HCT116 (cell line): ENCODE measurements around the gene FBXO8. TPM values are rescaled to one million over a fixed set of nuclear protein-coding genes. Genes with fewer than 3 reads are reported as not detected.

Source experiments
- ATAC-seq: fragments of 200-7000 bp; cut with Tn5 transposase; 2 replicates; pipeline ENCODE4 v1.9.1; 2020; ENCODE audit warnings: mild to moderate bottlenecking, moderate library complexity
- BruUV-seq: library from RNA; stranded (reverse); fragments of 400-500 nt; replicated peaks from 2 replicates; lab custom pipeline; 2021; lab: Mats Ljungman, UMichigan
- CTCF ChIA-PET: fragments of 300-600 bp; sonication (Branson Sonifier 250); formaldehyde crosslinking; loops from one replicate; lab custom pipeline; 2021; ENCODE audit warnings: antibody characterized with exemption; lab: Charles Lee
- POLR2A ChIA-PET: fragments of 300-600, 350-600 bp; sonication (Branson Sonifier 250); formaldehyde crosslinking; loops from one replicate; lab custom pipeline; 2021; ENCODE audit warnings: antibody characterized with exemption; lab: Charles Lee
- RAD21 ChIA-PET, 2 experiments: fragments of 300-600 bp; sonication (Branson Sonifier 250); formaldehyde crosslinking; loops; one replicate each; lab custom pipeline; 2023; ENCODE audit warnings: low total read pairs in 2 of 2; ENCODE audit not compliant: uncharacterized antibody in 2 of 2, unreplicated experiment in 2 of 2, low non-redundant PET in 1 of 2; lab: Charles Lee
- DNase-seq: peaks from one replicate; pipeline ENCODE4 v3.0.0-alpha.2; 2010; ENCODE audit warnings: low read depth, low spot score
- H2AFZ ChIP-seq: fragments of 200-600 bp; shearing (Covaris generic), sonication (generic); 2 replicates; pipeline ENCODE4 v1.6.1; 2017; ENCODE audit warnings: low read depth, mixed run types, mixed read lengths, antibody characterized with exemption, low read length; ENCODE audit not compliant: poor library complexity, severe bottlenecking
- H3K27ac ChIP-seq: 2 replicates; pipeline ENCODE4 v1.5.1; 2012; ENCODE audit warnings: low read depth, low read length
- H3K27me3 ChIP-seq: fragments of 200-600 bp; sonication (generic); 2 replicates; pipeline ENCODE4 v1.6.1; 2016; ENCODE audit warnings: mixed run types, low read length, mixed read lengths; ENCODE audit not compliant: insufficient read depth
- H3K36me3 ChIP-seq, 2 experiments: fragments of 200-500 bp in 1 of 2; fragments of 200-600 bp in 1 of 2; sonication (Bioruptor generic) in 1 of 2; sonication (generic) in 1 of 2; 2 replicates each; pipeline versions ENCODE4 v1.5.1 to v1.6.1; 2014 to 2016; ENCODE audit warnings: low read length in 2 of 2, inconsistent platforms in 1 of 2, mixed read lengths in 1 of 2, mixed run types in 1 of 2; ENCODE audit not compliant: insufficient read depth in 2 of 2, control insufficient read depth in 1 of 2
- H3K4me1 ChIP-seq, 2 experiments: fragments of 200-600 bp in 1 of 2; sonication (generic) in 1 of 2; 2 replicates each; pipeline versions ENCODE4 v1.5.1 to v1.6.1; 2012 to 2017; ENCODE audit warnings: low read length in 2 of 2, inconsistent platforms in 1 of 2, mild to moderate bottlenecking in 1 of 2, mixed read lengths in 1 of 2, mixed run types in 1 of 2, moderate library complexity in 1 of 2; ENCODE audit not compliant: insufficient read depth in 2 of 2, control insufficient read depth in 1 of 2
- H3K4me2 ChIP-seq: fragments of 200-600 bp; sonication (generic); 2 replicates; pipeline ENCODE4 v1.6.1; 2017; ENCODE audit warnings: mixed run types, low read length, mixed read lengths
- H3K4me3 ChIP-seq, 2 experiments: fragments of 200-600 bp in 1 of 2; sonication (generic) in 1 of 2; replicated peaks in 1 of 2; 2 replicates each; pipeline ENCODE4 v1.5.1; 2011 to 2016; ENCODE audit warnings: low read length in 2 of 2, control low read depth in 1 of 2, low read depth in 1 of 2, mild to moderate bottlenecking in 1 of 2, mixed read lengths in 1 of 2, mixed run types in 1 of 2
- H3K79me2 ChIP-seq: fragments of 200-600 bp; sonication (generic); 2 replicates; pipeline ENCODE4 v1.6.1; 2017; ENCODE audit warnings: mild to moderate bottlenecking, mixed run types, low read length, moderate library complexity, mixed read lengths; ENCODE audit not compliant: insufficient read depth
- H3K9ac ChIP-seq: fragments of 200-600 bp; sonication (generic); 2 replicates; pipeline ENCODE4 v1.6.1; 2016; ENCODE audit warnings: low read length, mixed read lengths
- H3K9me2 ChIP-seq: fragments of 200-600 bp; sonication (generic), shearing (Covaris generic); 2 replicates; pipeline ENCODE4 v1.6.1; 2017; ENCODE audit warnings: mixed run types, mild to moderate bottlenecking, moderate library complexity; ENCODE audit not compliant: insufficient read depth
- H3K9me3 ChIP-seq, 2 experiments: fragments of 200-500 bp in 1 of 2; fragments of 200-600 bp in 1 of 2; sonication (Bioruptor generic) in 1 of 2; sonication (generic) in 1 of 2; 2 replicates each; pipeline ENCODE4 v1.6.1; 2014 to 2017; ENCODE audit warnings: low read length in 2 of 2, mixed read lengths in 2 of 2, inconsistent platforms in 1 of 2, low read depth in 1 of 2, mild to moderate bottlenecking in 1 of 2, mixed run types in 1 of 2, moderate library complexity in 1 of 2; ENCODE audit not compliant: control insufficient read depth in 1 of 2, insufficient read depth in 1 of 2
- H4K20me1 ChIP-seq: fragments of 200-600 bp; sonication (generic), shearing (Covaris generic); 2 replicates; pipeline ENCODE4 v1.6.1; 2017; ENCODE audit warnings: mixed run types, mild to moderate bottlenecking, moderate library complexity; ENCODE audit not compliant: insufficient read depth
- CBX3 ChIP-seq: IDR thresholded peaks from 2 replicates; pipeline ENCODE4 v1.6.1; 2012; ENCODE audit warnings: low read depth
- CEBPB ChIP-seq: IDR thresholded peaks from 2 replicates; pipeline ENCODE4 v1.6.1; 2012; ENCODE audit warnings: low read depth
- ELF1 ChIP-seq: IDR thresholded peaks from 2 replicates; pipeline ENCODE4 v1.6.1; 2012; ENCODE audit warnings: low read depth, borderline replicate concordance
- EZH2 ChIP-seq: fragments of 200-600 bp; sonication (generic); IDR thresholded peaks from 2 replicates; pipeline ENCODE4 v1.6.1; 2017; ENCODE audit warnings: antibody characterized with exemption, mixed run types
- EZH2phosphoT487 ChIP-seq: fragments of 200-600 bp; IDR thresholded peaks from 2 replicates; pipeline ENCODE4 v1.6.1; 2018; ENCODE audit warnings: antibody characterized with exemption, borderline replicate concordance
- POLR2AphosphoS5 ChIP-seq: IDR thresholded peaks from 2 replicates; pipeline ENCODE4 v1.6.1; 2011; ENCODE audit warnings: mild to moderate bottlenecking, low read depth, low read length, moderate library complexity
- ZBTB33 ChIP-seq: IDR thresholded peaks from 2 replicates; pipeline ENCODE4 v1.6.1; 2011; ENCODE audit warnings: mild to moderate bottlenecking, low read length, moderate library complexity; ENCODE audit not compliant: insufficient replicate concordance; ENCODE audit errors: extremely low read depth
- ZNF274 ChIP-seq: fragments of 200-500 bp; sonication (Bioruptor generic); IDR thresholded peaks from 2 replicates; pipeline ENCODE4 v1.6.1; 2014; ENCODE audit warnings: mild to moderate bottlenecking, low read depth, low read length, inconsistent platforms
- intact Hi-C: fragments of 100-400 bp; cut with micrococcal nuclease; formaldehyde crosslinking; loops from 2 replicates; pipeline ENCODE4 v1.10.0; 2022
- total RNA-seq: library from RNA; stranded (reverse); gene quantifications from one replicate; pipeline ENCODE4 v1.2.1, GENCODE V29; 2021; ENCODE audit not compliant: unreplicated experiment

FBXO8 gene
- total RNA-seq, 1 experiment from 2014 or later: 13.0 TPM

- TF ChIP-seq EZH2phosphoT487: no peak
- no peak for TF ChIP-seq ZNF274
- no peak for TF ChIP-seq POLR2AphosphoS5
- no peak for TF ChIP-seq ZBTB33
- no peak for TF ChIP-seq CBX3
- TF ChIP-seq CEBPB: no peak
- TF ChIP-seq ELF1: no peak
- no peak for TF ChIP-seq EZH2
- ChIA-PET POLR2A (no interaction called here), RAD21 (no interaction called here), CTCF (no interaction called here)
- no peaks in the 10 kb centered on the region for H3K27me3 ChIP-seq
- H3K27ac ChIP-seq: no peak overlapping the region
- no peaks in the 10 kb centered on the region for H3K9me2 ChIP-seq
- DNase-seq: no peak
- no peaks in the 10 kb centered on the region for H3K4me1 ChIP-seq
- no peaks in the 10 kb centered on the region for H3K9me3 ChIP-seq
- H3K36me3 ChIP-seq: no peaks in the 10 kb centered on the region
- no TSS peak for BruUV-seq
- no peaks in the 10 kb centered on the region for H4K20me1 ChIP-seq
- no peaks in the 10 kb centered on the region for H3K79me2 ChIP-seq
- no peak overlapping the region for H2AFZ ChIP-seq
- no peak for ATAC-seq
- no peak overlapping the region for H3K4me2 ChIP-seq
- intact Hi-C loops: no loop called here
- no peak overlapping the region for H3K4me3 ChIP-seq
- no peak overlapping the region for H3K9ac ChIP-seq
Measured at GRCh38 chr4:174332741-174333493, 49.5 kb upstream of the FBXO8 start.
